GM13976 (cell line): ENCODE measurements around the gene PGAP1.

Experiments used
- DNase-seq: peaks from one replicate; pipeline ENCODE4 v3.0.0; 2012; ENCODE audit warnings: low spot score
- in situ Hi-C: fragments of 300-500 bp; cut with MboI; formaldehyde crosslinking; loops from one replicate; pipeline ENCODE4 v1.12.0; 2022; ENCODE audit warnings: low sequenced_read_pairs, mixed read lengths, inconsistent platforms; ENCODE audit not compliant: unreplicated experiment
- TF ChIP-seq, protein P1 (sequence below): IDR thresholded peaks from 2 replicates; pipeline ENCODE4 v1.5.1; 2012; ENCODE audit warnings: borderline replicate concordance, mild to moderate bottlenecking; ENCODE audit not compliant: insufficient read depth; ENCODE audit errors: extremely low read depth, missing control alignments, control extremely low read depth

Gene PGAP1

DNA sequence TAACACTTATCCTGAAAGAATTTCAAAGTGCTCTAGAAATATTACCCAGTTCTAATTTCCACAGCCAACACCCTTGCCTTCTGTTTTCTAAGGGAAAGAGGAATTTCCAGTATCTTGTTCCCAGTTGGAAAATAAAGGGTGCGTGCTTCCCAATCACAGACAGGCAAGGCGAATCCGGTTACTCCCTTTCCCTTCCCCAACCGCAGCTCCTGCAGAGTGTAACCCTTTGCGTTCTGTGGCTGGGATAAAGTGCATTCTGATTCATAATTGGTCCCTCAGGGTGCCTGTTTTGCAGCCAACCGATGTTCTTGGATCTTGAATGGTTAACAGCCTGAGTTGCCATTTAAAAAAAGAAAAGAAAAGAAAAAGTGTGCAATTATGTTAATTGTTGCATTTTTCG, 40.6 kb upstream of the PGAP1 start:
- in situ Hi-C loops, result no loop called here

GRCh38 chr2:196966061-196966460, 39.6 kb upstream of the PGAP1 start:
- in situ Hi-C loops, result no loop called here
- TF ChIP-seq, protein P1, sequence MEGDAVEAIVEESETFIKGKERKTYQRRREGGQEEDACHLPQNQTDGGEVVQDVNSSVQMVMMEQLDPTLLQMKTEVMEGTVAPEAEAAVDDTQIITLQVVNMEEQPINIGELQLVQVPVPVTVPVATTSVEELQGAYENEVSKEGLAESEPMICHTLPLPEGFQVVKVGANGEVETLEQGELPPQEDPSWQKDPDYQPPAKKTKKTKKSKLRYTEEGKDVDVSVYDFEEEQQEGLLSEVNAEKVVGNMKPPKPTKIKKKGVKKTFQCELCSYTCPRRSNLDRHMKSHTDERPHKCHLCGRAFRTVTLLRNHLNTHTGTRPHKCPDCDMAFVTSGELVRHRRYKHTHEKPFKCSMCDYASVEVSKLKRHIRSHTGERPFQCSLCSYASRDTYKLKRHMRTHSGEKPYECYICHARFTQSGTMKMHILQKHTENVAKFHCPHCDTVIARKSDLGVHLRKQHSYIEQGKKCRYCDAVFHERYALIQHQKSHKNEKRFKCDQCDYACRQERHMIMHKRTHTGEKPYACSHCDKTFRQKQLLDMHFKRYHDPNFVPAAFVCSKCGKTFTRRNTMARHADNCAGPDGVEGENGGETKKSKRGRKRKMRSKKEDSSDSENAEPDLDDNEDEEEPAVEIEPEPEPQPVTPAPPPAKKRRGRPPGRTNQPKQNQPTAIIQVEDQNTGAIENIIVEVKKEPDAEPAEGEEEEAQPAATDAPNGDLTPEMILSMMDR, result no peak
- DNase-seq, result no peak

More for the DNA sequence above, 40.6 kb upstream of the PGAP1 start:
- DNase-seq, result no peak
- TF ChIP-seq, protein P1, result no peak

DNA sequence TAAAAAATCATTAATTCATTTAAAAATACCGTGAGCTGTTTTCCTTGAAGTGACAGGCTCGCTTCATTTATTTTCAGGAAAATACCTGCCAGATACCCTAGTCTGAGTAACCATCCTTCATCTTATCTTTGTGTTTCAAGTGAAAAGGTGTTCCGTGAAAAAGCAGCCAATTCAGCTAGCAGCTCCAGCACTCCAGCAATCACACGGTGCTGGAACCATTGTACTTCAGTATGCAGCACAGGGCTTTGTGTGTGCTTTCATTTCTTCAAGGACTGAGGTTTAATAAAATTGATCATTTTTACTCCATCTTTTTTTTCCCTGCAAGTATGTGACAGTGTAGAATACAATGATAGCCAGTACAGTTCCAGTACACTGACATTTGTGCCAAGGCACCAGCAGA, 39.1 kb upstream of the PGAP1 start:
- no peak for DNase-seq
- in situ Hi-C loops, result no loop called here
- TF ChIP-seq, protein P1, result no peak

GRCh38 chr2:196963961-196964360, 37.5 kb upstream of the PGAP1 start:
- no peak for DNase-seq
- in situ Hi-C loops, result no loop called here

DNA sequence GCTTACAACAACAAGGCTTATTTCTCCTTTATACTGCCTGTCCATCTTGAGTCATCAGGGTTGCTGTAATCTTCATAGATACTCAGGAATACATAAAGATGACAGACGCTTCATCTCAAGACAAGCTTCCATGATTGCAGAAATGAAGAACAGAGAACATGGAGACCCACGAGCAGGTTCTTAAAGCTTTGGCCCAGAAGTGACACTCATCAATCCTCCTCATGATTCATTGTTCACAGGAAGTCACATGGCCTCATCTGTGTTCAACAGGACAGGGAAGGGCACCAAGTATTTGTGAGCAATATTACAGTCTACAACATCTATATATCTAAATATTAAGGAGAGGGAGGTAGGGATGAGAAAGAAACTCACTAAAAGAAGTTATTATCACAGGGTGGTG, 36.5 kb upstream of the PGAP1 start:
- in situ Hi-C loops, result no loop called here
- TF ChIP-seq, protein P1, result no peak
- DNase-seq, result no peak

More at GRCh38 chr2:196963961-196964360, 37.5 kb upstream of the PGAP1 start:
- TF ChIP-seq, protein P1, result no peak

DNA sequence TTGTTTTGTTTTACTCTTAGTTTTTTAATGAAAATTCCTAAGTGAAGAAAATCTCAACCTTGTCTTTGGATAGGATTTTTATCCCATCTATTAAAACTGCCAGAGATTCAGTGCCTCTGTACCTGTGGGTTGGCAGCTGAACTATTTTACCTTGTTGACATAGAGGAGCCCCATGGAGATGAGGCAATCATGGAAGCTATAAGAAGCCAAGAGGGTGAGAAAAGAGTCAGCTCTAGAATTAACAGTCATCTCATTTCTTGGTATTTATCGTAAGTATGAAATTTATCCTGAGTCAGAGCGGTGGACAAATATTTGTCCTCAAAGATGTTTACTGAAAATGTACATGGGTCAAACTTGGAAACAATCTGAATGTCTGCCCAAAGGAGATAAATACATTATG, 35.8 kb upstream of the PGAP1 start:
- TF ChIP-seq, protein P1, result no peak
- no peak for DNase-seq
- in situ Hi-C loops, result no loop called here

GRCh38 chr2:196961889-196962288, 35.4 kb upstream of the PGAP1 start:
- DNase-seq, result peak; percentile 15
- in situ Hi-C loops, result no loop called here
- TF ChIP-seq, protein P1, result no peak
